ENCODE measurements around the gene AVPR1B. TPM values are rescaled to one million over a fixed set of nuclear protein-coding genes. Genes with fewer than 3 reads are reported as not detected.

Gene AVPR1B
- total and polyA plus RNA-seq, 2 donors (not counting 3 experiments of a cell fraction or from before 2014, with no cell fraction given): not detected

DNA sequence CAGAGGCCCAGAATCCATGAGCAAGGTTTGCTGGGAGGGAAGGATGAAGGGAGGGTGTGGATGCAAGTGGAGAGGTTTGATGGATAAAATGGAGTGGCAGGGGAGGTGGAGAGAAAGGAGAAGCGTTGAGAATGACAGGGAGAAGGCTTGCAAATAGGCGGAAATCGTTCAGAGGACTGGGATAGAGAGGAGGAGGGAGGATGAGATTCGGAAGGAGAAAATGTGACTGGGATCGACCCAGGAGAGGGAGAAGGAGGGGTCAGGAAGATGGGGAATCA lies 376 bp downstream of the AVPR1B start:
- Histone ChIP-seq H3K79me2 (ENCODE audit: control insufficient read depth, insufficient read depth, low read length) (no peaks in the 10 kb centered on the region), H3K4me2 (ENCODE audit: insufficient read depth, low read length) (no peak overlapping the region), H3K4me3 (replicated peaks in 1 of 3; ENCODE audit: insufficient read depth in 1 of 3, low read depth in 1 of 3, low read length in 3 of 3) (no peak overlapping the region), H3K27me3 (ENCODE audit: control insufficient read depth in 2 of 2, insufficient read depth in 2 of 2, low read length in 2 of 2) (peaks cover 14 to 34% of the 10 kb centered on the region in 2 experiments), H4K20me1 (replicated peaks; ENCODE audit: control insufficient read depth, extremely low read depth, insufficient read depth, low read length) (no peaks in the 10 kb centered on the region), H3K9me1 (replicated peaks; ENCODE audit: control insufficient read depth, extremely low read depth, insufficient read depth, low read length) (no peaks in the 10 kb centered on the region), H3K36me3 (ENCODE audit: control insufficient read depth in 2 of 2, extremely low read depth in 1 of 2, insufficient read depth in 2 of 2, low read length in 2 of 2) (no peaks in the 10 kb centered on the region), H3K9me3 (replicated peaks; ENCODE audit: control insufficient read depth, insufficient read depth, low read length) (no peaks in the 10 kb centered on the region), H3K27ac (ENCODE audit: insufficient read depth, low read depth, low read length) (no peak overlapping the region), H2AFZ (ENCODE audit: low read depth, low read length) (no peak overlapping the region), H3K9ac (replicated peaks; ENCODE audit: extremely low read depth, insufficient read depth, low read length) (no peak overlapping the region), H3K4me1 (ENCODE audit: control insufficient read depth, extremely low read depth, insufficient read depth, low read length) (peaks cover 4% of the 10 kb centered on the region)
- POLR2A ChIA-PET: no interaction called here
- no peak for FAIRE-seq
- dilution Hi-C loops (cut with MboI; ENCODE audit: extremely low pct_ligation_motif_present, low sequenced_read_pairs) (loop anchor here (25.0 kb wide), 1 partner anchor 130 kb away; no protein-coding TSS in a partner anchor), intact Hi-C loops (cut with micrococcal nuclease) (no loop called here)
- DNase-seq (ENCODE audit: low read depth, low spot score): no peak
- TF ChIP-seq POLR2AphosphoS5 (IDR thresholded peaks at IDR 0.05; ENCODE audit: insufficient read depth, low read depth, low read length): no peak
- TF ChIP-seq JUN (IDR thresholded peaks at IDR 0.05; ENCODE audit: borderline replicate concordance, insufficient read depth, insufficient read length, low read depth): no peak
- TF ChIP-seq CTCF (IDR thresholded peaks at IDR 0.05; ENCODE audit: extremely low read depth in 1 of 2, insufficient read depth in 1 of 2, low read depth in 1 of 2, low read length in 2 of 2): no peak
- TF ChIP-seq POLR2A (IDR thresholded peaks at IDR 0.05; ENCODE audit: low read depth, low read length): no peak
- TF ChIP-seq GATA2 (IDR thresholded peaks at IDR 0.05; ENCODE audit: insufficient read depth, insufficient read length, low read depth, low read length): no peak
- no peak for TF ChIP-seq EZH2 (IDR thresholded peaks at IDR 0.05; ENCODE audit: borderline replicate concordance, low read depth, low read length, severe bottlenecking)
- BruUV-seq (replicated peaks): no TSS peak
- CTCF ChIA-PET: interaction anchor here (1.0 to 1.3 kb wide), 3 partner anchors 8 to 131 kb away, joined by 3 to 4 read pairs (median 3); no protein-coding TSS in a partner anchor

All from endothelial cell of umbilical vein (primary cell).